ENCODE data around the gene HDAC3. TPM values are rescaled to one million over a fixed set of nuclear protein-coding genes. Genes with fewer than 3 reads are reported as not detected.

Gene HDAC3
- total RNA-seq, 2 donors from 2014 or later: 53.5 to 56.2 TPM

- H3K27me3 ChIP-seq (replicated peaks; ENCODE audit: insufficient read depth): no peaks in the 10 kb centered on the region
- ATAC-seq (ENCODE audit: insufficient number of reproducible peaks, low FRiP score, low read depth): no peak
Observed at GRCh38 chr5:141590127-141590526, 46.5 kb downstream of the HDAC3 start.

GRCh38 chr5:141586246-141586645 lies 50.4 kb downstream of the HDAC3 start:
- Histone ChIP-seq H3K4me1 (ENCODE audit: control insufficient read depth in 1 of 2, low read depth in 2 of 2) (no peaks in the 10 kb centered on the region), H3K27me3 (replicated peaks; ENCODE audit: insufficient read depth) (no peaks in the 10 kb centered on the region), H3K27ac (no peak overlapping the region), H3K4me3 (no peak overlapping the region), H3K9me3 (no peaks in the 10 kb centered on the region), H3K36me3 (peaks cover 40% of the 10 kb centered on the region)
- no peak for TF ChIP-seq CTCF (IDR thresholded peaks at IDR 0.05)
- DNase-seq (ENCODE audit: low spot score) (no peak), ATAC-seq (ENCODE audit: insufficient number of reproducible peaks, low FRiP score, low read depth) (no peak)

More at GRCh38 chr5:141590127-141590526, 46.5 kb downstream of the HDAC3 start:
- no peak for DNase-seq (ENCODE audit: low spot score)
- peaks cover 18% of the 10 kb centered on the region for H3K36me3 ChIP-seq
- no peak for TF ChIP-seq CTCF (IDR thresholded peaks at IDR 0.05)
- H3K4me3 ChIP-seq: no peak overlapping the region
- H3K9me3 ChIP-seq: no peaks in the 10 kb centered on the region
- no peaks in the 10 kb centered on the region for H3K4me1 ChIP-seq (ENCODE audit: control insufficient read depth in 1 of 2, low read depth in 2 of 2)
- H3K27ac ChIP-seq: no peak overlapping the region

- Histone ChIP-seq H3K4me3 (no peak overlapping the region), H3K4me1 (ENCODE audit: control insufficient read depth in 1 of 2, low read depth in 2 of 2) (no peaks in the 10 kb centered on the region), H3K27ac (no peak overlapping the region), H3K27me3 (replicated peaks; ENCODE audit: insufficient read depth) (no peaks in the 10 kb centered on the region), H3K36me3 (peaks cover 43% of the 10 kb centered on the region), H3K9me3 (no peaks in the 10 kb centered on the region)
- ATAC-seq (ENCODE audit: insufficient number of reproducible peaks, low FRiP score, low read depth) (no peak), DNase-seq (ENCODE audit: low spot score) (no peak)
- TF ChIP-seq CTCF (IDR thresholded peaks at IDR 0.05): no peak
Observed at GRCh38 chr5:141585594-141585993, 51.1 kb downstream of the HDAC3 start.

GRCh38 chr5:141574122-141574510 lies 62.5 kb downstream of the HDAC3 start:
- DNase-seq (ENCODE audit: low spot score): no peak
- ATAC-seq (ENCODE audit: insufficient number of reproducible peaks, low FRiP score, low read depth): no peak
- no peaks in the 10 kb centered on the region for H3K27me3 ChIP-seq (replicated peaks; ENCODE audit: insufficient read depth)
- TF ChIP-seq CTCF (IDR thresholded peaks at IDR 0.05): no peak
- no peaks in the 10 kb centered on the region for H3K9me3 ChIP-seq
- H3K4me1 ChIP-seq (ENCODE audit: control insufficient read depth in 1 of 2, low read depth in 2 of 2): no peaks in the 10 kb centered on the region
- H3K36me3 ChIP-seq: peaks cover 48% of the 10 kb centered on the region
- H3K27ac ChIP-seq: no peak overlapping the region
- H3K4me3 ChIP-seq: no peak overlapping the region

GRCh38 chr5:141573489-141574121 lies 63.0 kb downstream of the HDAC3 start:
- no peak for TF ChIP-seq CTCF (IDR thresholded peaks at IDR 0.05)
- Histone ChIP-seq H3K4me3 (no peak overlapping the region), H3K27me3 (replicated peaks; ENCODE audit: insufficient read depth) (no peaks in the 10 kb centered on the region), H3K9me3 (no peaks in the 10 kb centered on the region), H3K36me3 (peaks cover 42% of the 10 kb centered on the region), H3K27ac (no peak overlapping the region), H3K4me1 (ENCODE audit: control insufficient read depth in 1 of 2, low read depth in 2 of 2) (no peaks in the 10 kb centered on the region)
- no peak for ATAC-seq (ENCODE audit: insufficient number of reproducible peaks, low FRiP score, low read depth)
- DNase-seq (ENCODE audit: low spot score): no peak

Other genes starting within 250 kb of the HDAC3 start
- gene PCDHGB4, start 249.2 kb downstream of the HDAC3 start, total RNA-seq: 10 to 100 TPM; 11.6 to 18.1 TPM
- gene PCDHGA8, start 244.2 kb downstream of the HDAC3 start, total RNA-seq: 10 to 100 TPM in 1 of 2 donors, 1 to 10 TPM in 1; 7.5 to 13.9 TPM
- 10 to 100 TPM; 20.8 to 26.3 TPM for gene PCDHGB5, start 238.9 kb downstream of the HDAC3 start, total RNA-seq
- 10 to 100 TPM; 12.0 to 18.6 TPM for gene PCDHGA9, start 234.1 kb downstream of the HDAC3 start, total RNA-seq
- gene PCDHGB6, start 228.8 kb downstream of the HDAC3 start, total RNA-seq: 10 to 100 TPM in 1 of 2 donors, 1 to 10 TPM in 1; 9.5 to 17.2 TPM
- 10 to 100 TPM; 11.1 to 14.4 TPM for gene PCDHGA10, start 223.9 kb downstream of the HDAC3 start, total RNA-seq
- 10 to 100 TPM; 18.0 to 28.1 TPM for gene PCDHGB7, start 219.2 kb downstream of the HDAC3 start, total RNA-seq
- gene PCDHGA11, start 215.8 kb downstream of the HDAC3 start, total RNA-seq: 10 to 100 TPM; 10.4 to 11.6 TPM
- gene PCDHGA12, start 206.3 kb downstream of the HDAC3 start, total RNA-seq: 10 to 100 TPM; 16.2 to 26.0 TPM
- gene PCDHGC3, start 160.9 kb downstream of the HDAC3 start, total RNA-seq: 10 to 100 TPM; 61.3 to 99.9 TPM
- 1 to 10 TPM; 6.4 to 7.9 TPM for gene PCDHGC4, start 151.8 kb downstream of the HDAC3 start, total RNA-seq
- gene PCDHGC5, start 147.8 kb downstream of the HDAC3 start, total RNA-seq: 1 to 10 TPM; 5.7 to 6.9 TPM
- 10 to 100 TPM; 91.0 to 93.1 TPM for gene DIAPH1, start 17.8 kb downstream of the HDAC3 start, total RNA-seq
- 1 to 10 TPM; 1.6 to 3.2 TPM for gene RELL2, start 148 bp upstream of the HDAC3 start, total RNA-seq
- 10 to 100 TPM; 42.6 to 47.0 TPM for gene FCHSD1, start 14.6 kb upstream of the HDAC3 start, total RNA-seq
- gene ARAP3, start 45.4 kb upstream of the HDAC3 start, total RNA-seq: 10 to 100 TPM; 15.0 to 16.2 TPM
- 10 to 100 TPM; 24.6 to 43.4 TPM for gene PCDH1, start 241.6 kb upstream of the HDAC3 start, total RNA-seq